DOHH2 (cell line): Measurements from ENCODE around the gene SLC44A5.

ENCODE experiments used
- EZH2phosphoT487 ChIP-seq: fragments of 200-600 bp; sonication (generic); IDR thresholded peaks from 2 replicates; pipeline ENCODE4 v1.6.1; 2017; ENCODE audit warnings: borderline replicate concordance, mild to moderate bottlenecking, antibody characterized with exemption, low read length, moderate library complexity, mixed read lengths
- TF ChIP-seq, protein P1 (sequence below): fragments of 200-600 bp; sonication (generic); IDR thresholded peaks from one replicate; pipeline ENCODE4 v1.5.1; 2014; ENCODE audit warnings: antibody characterized with exemption, mild to moderate bottlenecking, low read depth, low read length; ENCODE audit not compliant: poor library complexity, severe bottlenecking

DNA sequence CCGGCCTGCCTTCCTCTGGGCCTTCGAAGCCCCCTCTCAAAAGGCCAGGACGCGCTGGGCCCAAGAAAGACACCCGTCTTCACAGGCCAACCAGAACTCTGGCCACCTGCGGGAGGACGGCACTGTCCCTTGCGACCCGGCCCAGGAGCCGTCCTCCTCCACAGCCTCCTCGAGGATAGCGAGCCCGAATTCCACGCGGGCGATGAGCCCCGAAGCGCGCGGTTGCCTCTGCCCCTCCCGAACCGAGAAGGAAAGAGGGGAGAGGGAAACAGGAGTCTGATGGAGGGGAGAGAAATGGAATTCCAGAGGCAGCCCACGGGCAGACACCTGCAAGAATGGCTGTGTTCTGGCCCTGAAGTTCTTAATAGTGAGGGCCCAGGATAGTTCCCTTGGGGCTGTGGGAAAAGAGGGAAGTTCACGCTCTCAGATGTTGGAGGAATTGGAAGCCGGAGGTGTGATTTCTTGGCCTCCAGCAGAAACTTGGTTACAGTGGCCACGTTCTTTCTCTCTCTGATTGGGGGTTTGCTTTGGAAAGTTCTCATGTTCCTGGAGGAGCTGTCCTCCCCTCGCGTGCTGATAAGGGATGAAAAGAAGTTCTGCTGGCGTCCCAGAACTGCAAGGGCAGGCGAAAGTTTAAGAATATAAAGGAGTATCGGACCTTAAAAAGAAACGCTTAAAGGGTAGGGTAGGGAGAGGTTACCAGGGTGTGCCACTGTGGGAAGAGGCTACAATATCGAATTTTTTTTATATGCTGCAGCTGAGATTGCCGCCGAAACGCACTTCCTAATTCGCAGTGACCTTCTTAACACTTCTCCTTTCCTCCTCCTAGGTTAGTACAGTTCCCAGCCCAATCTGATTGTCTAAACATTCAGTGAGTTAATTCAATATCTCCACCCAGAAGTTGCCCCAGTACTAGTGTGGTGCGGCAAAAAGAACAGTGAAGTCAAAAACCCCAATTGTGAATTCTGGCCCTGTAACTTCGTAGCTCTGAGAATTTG lies 5.8 kb upstream of the SLC44A5 start:
- TF ChIP-seq, protein P1, sequence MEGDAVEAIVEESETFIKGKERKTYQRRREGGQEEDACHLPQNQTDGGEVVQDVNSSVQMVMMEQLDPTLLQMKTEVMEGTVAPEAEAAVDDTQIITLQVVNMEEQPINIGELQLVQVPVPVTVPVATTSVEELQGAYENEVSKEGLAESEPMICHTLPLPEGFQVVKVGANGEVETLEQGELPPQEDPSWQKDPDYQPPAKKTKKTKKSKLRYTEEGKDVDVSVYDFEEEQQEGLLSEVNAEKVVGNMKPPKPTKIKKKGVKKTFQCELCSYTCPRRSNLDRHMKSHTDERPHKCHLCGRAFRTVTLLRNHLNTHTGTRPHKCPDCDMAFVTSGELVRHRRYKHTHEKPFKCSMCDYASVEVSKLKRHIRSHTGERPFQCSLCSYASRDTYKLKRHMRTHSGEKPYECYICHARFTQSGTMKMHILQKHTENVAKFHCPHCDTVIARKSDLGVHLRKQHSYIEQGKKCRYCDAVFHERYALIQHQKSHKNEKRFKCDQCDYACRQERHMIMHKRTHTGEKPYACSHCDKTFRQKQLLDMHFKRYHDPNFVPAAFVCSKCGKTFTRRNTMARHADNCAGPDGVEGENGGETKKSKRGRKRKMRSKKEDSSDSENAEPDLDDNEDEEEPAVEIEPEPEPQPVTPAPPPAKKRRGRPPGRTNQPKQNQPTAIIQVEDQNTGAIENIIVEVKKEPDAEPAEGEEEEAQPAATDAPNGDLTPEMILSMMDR, result no peak
- TF ChIP-seq EZH2phosphoT487, result no peak
